ENCODE data around the gene KNOP1.

KNOP1 gene, protein sequence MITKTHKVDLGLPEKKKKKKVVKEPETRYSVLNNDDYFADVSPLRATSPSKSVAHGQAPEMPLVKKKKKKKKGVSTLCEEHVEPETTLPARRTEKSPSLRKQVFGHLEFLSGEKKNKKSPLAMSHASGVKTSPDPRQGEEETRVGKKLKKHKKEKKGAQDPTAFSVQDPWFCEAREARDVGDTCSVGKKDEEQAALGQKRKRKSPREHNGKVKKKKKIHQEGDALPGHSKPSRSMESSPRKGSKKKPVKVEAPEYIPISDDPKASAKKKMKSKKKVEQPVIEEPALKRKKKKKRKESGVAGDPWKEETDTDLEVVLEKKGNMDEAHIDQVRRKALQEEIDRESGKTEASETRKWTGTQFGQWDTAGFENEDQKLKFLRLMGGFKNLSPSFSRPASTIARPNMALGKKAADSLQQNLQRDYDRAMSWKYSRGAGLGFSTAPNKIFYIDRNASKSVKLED

DNA sequence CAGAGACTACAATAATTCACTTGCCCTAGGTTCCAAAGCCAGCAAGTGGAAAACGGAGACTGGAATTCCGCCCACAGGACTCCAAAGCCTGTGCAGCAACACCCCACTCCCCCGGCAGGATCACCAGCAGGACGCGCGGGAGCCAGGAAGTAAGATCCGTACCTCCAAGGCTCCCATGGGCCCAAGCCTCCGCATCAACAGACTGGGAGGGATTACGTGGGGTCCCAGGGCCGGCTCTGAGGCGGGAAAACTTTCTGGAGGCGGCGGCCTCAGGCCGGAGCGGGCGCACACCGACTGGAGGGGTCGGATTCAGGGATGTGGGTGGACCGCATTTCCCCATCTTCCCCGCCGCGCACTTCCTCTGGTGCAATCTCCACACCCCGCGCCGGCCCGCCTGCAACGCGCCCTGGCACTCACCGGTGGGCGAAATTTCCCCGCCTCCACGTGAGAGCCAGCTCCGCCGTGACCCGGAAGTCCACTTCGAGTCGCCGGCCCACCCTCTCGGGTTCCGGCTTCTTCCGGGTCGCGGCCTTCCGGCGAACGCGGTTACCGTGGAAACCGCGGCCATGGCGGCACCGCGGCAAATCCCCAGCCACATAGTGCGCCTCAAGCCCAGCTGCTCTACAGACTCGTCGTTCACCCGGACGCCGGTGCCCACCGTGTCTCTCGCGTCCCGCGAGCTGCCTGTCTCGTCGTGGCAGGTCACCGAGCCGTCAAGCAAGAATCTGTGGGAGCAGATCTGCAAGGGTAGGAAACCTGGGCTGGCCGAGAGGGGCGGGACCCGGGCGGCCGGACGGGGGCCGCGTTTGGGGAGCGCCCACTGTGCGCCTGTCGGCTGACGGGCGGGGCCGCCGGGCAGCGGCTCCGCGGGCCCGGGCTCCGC is at the start of gene KNOP1, which contains the start of gene IQCK:
Gene KNOP1 (minus strand): TSS at position 487 of the 883 bp plus-strand sequence. CDS start 3,192 bp downstream, outside the sequence.
Gene IQCK (plus strand): TSS at position 531 of the 883 bp plus-strand sequence. CDS start 36 bp downstream, at position 567.
- TF ChIP-seq ZNF8 (CRISPR knock-in tag; IDR thresholded peaks at IDR 0.05): no peak
- no peak for TF ChIP-seq SNAI2 (CRISPR knock-in tag; IDR thresholded peaks at IDR 0.05)
- TF ChIP-seq ZC3H10 (CRISPR knock-in tag; IDR thresholded peaks at IDR 0.05): no peak
- no peak for TF ChIP-seq ZNF565 (CRISPR knock-in tag; conservative IDR thresholded peaks at IDR 0.05; ENCODE audit: low read depth)
- TF ChIP-seq ARNTL (CRISPR knock-in tag; IDR thresholded peaks at IDR 0.05; ENCODE audit: borderline replicate concordance, low read depth): no peak
- TF ChIP-seq, protein P1, sequence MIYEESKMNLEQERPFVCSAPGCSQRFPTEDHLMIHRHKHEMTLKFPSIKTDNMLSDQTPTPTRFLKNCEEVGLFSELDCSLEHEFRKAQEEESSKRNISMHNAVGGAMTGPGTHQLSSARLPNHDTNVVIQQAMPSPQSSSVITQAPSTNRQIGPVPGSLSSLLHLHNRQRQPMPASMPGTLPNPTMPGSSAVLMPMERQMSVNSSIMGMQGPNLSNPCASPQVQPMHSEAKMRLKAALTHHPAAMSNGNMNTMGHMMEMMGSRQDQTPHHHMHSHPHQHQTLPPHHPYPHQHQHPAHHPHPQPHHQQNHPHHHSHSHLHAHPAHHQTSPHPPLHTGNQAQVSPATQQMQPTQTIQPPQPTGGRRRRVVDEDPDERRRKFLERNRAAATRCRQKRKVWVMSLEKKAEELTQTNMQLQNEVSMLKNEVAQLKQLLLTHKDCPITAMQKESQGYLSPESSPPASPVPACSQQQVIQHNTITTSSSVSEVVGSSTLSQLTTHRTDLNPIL (CRISPR knock-in tag; IDR thresholded peaks at IDR 0.05; ENCODE audit: low read depth): no peak
- TF ChIP-seq TCF4 (CRISPR knock-in tag; IDR thresholded peaks at IDR 0.05; ENCODE audit: borderline replicate concordance): no peak
- TF ChIP-seq ESRRG (CRISPR knock-in tag; IDR thresholded peaks at IDR 0.05): no peak
- TF ChIP-seq BACH2 (CRISPR knock-in tag; IDR thresholded peaks at IDR 0.05; ENCODE audit: borderline replicate concordance): no peak
- TF ChIP-seq, protein P2, sequence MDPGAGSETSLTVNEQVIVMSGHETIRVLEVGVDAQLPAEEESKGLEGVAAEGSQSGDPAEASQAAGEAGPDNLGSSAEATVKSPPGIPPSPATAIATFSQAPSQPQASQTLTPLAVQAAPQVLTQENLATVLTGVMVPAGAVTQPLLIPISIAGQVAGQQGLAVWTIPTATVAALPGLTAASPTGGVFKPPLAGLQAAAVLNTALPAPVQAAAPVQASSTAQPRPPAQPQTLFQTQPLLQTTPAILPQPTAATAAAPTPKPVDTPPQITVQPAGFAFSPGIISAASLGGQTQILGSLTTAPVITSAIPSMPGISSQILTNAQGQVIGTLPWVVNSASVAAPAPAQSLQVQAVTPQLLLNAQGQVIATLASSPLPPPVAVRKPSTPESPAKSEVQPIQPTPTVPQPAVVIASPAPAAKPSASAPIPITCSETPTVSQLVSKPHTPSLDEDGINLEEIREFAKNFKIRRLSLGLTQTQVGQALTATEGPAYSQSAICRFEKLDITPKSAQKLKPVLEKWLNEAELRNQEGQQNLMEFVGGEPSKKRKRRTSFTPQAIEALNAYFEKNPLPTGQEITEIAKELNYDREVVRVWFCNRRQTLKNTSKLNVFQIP (CRISPR knock-in tag; IDR thresholded peaks at IDR 0.05; ENCODE audit: borderline replicate concordance, low read depth): no peak
- TF ChIP-seq, protein P3, sequence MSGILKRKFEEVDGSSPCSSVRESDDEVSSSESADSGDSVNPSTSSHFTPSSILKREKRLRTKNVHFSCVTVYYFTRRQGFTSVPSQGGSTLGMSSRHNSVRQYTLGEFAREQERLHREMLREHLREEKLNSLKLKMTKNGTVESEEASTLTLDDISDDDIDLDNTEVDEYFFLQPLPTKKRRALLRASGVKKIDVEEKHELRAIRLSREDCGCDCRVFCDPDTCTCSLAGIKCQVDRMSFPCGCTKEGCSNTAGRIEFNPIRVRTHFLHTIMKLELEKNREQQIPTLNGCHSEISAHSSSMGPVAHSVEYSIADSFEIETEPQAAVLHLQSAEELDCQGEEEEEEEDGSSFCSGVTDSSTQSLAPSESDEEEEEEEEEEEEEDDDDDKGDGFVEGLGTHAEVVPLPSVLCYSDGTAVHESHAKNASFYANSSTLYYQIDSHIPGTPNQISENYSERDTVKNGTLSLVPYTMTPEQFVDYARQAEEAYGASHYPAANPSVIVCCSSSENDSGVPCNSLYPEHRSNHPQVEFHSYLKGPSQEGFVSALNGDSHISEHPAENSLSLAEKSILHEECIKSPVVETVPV (CRISPR knock-in tag; IDR thresholded peaks at IDR 0.05): no peak
- TF ChIP-seq CSDC2 (CRISPR knock-in tag; IDR thresholded peaks at IDR 0.05): no peak
- peak; percentile 96 for ATAC-seq

DNA sequence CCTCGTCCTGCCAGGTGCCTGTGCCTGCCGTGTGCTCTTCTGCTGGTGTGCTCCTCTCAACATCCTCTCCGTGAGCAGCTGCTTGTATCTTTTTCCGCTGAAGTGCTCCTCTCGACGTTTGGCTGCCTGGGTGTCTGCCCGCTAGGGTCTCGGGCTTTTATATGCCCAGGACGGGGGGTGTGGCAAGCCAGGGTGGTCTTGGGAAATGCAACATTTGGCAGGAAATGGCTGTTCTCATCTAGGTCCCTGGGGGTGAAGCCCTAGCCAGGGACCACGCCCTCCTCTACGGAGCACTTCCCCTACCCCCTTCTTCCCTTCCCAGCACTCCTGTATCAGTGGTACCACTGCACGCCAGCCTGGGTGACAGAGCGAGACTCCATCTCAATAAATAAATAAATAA is 49.5 kb upstream of the KNOP1 start:
- no peak for ATAC-seq
- TF ChIP-seq ESRRG (CRISPR knock-in tag; IDR thresholded peaks at IDR 0.05) (no peak), RARB (CRISPR knock-in tag; IDR thresholded peaks at IDR 0.05) (no peak), ZC3H10 (CRISPR knock-in tag; IDR thresholded peaks at IDR 0.05) (no peak), ISL1 (CRISPR knock-in tag; IDR thresholded peaks at IDR 0.05) (no peak), ZNF8 (CRISPR knock-in tag; IDR thresholded peaks at IDR 0.05) (no peak), TOX (CRISPR knock-in tag; IDR thresholded peaks at IDR 0.05; ENCODE audit: borderline replicate concordance) (no peak), ZFP3 (CRISPR knock-in tag; IDR thresholded peaks at IDR 0.05) (no peak), CSDC2 (CRISPR knock-in tag; IDR thresholded peaks at IDR 0.05) (no peak), ZNF565 (CRISPR knock-in tag; conservative IDR thresholded peaks at IDR 0.05; ENCODE audit: low read depth) (no peak), TCF4 (CRISPR knock-in tag; IDR thresholded peaks at IDR 0.05; ENCODE audit: borderline replicate concordance) (no peak), OSR1 (CRISPR knock-in tag; IDR thresholded peaks at IDR 0.05) (no peak), BACH2 (CRISPR knock-in tag; IDR thresholded peaks at IDR 0.05; ENCODE audit: borderline replicate concordance) (no peak), GLIS3 (CRISPR knock-in tag; IDR thresholded peaks at IDR 0.05) (no peak), ZNF70 (CRISPR knock-in tag; IDR thresholded peaks at IDR 0.05) (no peak), ARNTL (CRISPR knock-in tag; IDR thresholded peaks at IDR 0.05; ENCODE audit: borderline replicate concordance, low read depth) (no peak), ZFP30 (CRISPR knock-in tag; IDR thresholded peaks at IDR 0.05) (no peak)
- TF ChIP-seq, protein P3 (CRISPR knock-in tag; IDR thresholded peaks at IDR 0.05): no peak
- TF ChIP-seq, protein P4, sequence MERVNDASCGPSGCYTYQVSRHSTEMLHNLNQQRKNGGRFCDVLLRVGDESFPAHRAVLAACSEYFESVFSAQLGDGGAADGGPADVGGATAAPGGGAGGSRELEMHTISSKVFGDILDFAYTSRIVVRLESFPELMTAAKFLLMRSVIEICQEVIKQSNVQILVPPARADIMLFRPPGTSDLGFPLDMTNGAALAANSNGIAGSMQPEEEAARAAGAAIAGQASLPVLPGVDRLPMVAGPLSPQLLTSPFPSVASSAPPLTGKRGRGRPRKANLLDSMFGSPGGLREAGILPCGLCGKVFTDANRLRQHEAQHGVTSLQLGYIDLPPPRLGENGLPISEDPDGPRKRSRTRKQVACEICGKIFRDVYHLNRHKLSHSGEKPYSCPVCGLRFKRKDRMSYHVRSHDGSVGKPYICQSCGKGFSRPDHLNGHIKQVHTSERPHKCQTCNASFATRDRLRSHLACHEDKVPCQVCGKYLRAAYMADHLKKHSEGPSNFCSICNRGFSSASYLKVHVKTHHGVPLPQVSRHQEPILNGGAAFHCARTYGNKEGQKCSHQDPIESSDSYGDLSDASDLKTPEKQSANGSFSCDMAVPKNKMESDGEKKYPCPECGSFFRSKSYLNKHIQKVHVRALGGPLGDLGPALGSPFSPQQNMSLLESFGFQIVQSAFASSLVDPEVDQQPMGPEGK (CRISPR knock-in tag; IDR thresholded peaks at IDR 0.05; ENCODE audit: borderline replicate concordance): no peak
- TF ChIP-seq, protein P2 (CRISPR knock-in tag; IDR thresholded peaks at IDR 0.05; ENCODE audit: borderline replicate concordance, low read depth): no peak
- TF ChIP-seq, protein P1 (CRISPR knock-in tag; IDR thresholded peaks at IDR 0.05; ENCODE audit: low read depth): no peak

Data from SK-N-SH treated with all-trans-retinoic acid at 6 μM for 48 hours (cell line).